GM21381 (cell line): ENCODE data around the gene SCAPER.

ENCODE experiments used
- ATAC-seq: cut with Tn5 transposase; IDR thresholded peaks from one replicate; pipeline ENCODE4 v1.9.1; 2021; ENCODE audit warnings: mild to moderate bottlenecking, moderate library complexity; ENCODE audit not compliant: unreplicated experiment

SCAPER gene

GRCh38 chr15:76376029-76376428 is 529.1 kb downstream of the SCAPER start:
- ATAC-seq: no peak

- no peak for ATAC-seq
Observed at GRCh38 chr15:76368122-76368621, 537.0 kb downstream of the SCAPER start.

DNA sequence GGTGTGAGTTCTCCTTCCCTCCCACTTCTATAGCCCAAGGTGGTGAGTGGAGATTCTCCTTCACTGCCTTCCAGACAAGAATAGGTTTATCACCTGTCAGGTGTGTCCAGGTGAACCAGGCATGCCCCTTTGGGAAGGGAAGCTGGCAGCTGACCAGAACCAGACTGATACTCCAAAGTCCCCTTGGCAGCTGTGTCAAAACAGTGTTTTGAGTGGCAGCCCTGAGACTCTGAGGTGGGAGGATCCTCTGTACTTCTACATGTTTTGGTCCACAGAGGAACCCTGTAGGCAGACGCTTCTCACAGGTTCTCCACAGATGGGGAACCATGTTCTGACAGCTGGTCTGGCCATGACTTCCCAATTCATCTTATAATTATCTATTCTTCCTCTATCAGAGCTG is 538.4 kb downstream of the SCAPER start:
- ATAC-seq: no peak

DNA sequence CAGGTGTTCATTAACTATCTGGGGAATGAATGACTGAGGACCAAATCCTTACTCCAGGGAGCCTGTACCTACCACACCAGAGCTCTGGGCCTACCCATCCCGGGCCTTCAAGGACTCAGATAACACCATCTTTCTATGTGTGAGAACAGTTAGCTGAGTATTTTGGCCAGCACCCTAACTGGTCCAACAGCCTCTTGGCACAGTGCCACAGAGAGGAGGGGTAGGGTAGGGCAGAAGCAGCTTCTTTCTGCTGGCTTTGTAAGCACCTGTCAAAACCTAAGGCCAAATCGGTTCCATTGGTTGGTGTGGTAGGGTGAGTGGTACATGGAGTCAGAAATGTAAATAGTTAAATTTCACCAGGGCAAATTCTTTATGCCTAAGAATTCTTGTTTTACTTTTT is 541.9 kb downstream of the SCAPER start:
- no peak for ATAC-seq

DNA sequence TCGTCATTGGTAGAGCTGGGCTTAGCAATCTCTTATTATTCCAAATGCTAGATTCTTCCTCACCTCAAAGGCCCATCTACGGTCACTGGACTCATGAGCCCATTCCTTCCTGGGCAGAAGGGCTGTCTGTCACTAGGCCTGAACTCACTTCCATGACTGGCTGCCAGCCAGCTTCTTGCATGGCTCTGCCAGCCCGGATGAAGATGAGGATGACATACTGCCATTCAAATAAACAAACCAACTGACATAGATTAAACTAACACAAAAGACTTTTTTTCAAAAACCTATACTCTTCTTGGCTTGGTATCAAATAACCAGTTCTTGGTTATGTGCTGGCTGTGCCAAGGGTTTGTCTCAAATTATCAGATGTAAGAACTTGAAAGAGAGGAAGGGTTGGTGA is 544.7 kb downstream of the SCAPER start:
- ATAC-seq: no peak

GRCh38 chr15:76359152-76359551 is 546.0 kb downstream of the SCAPER start:
- no peak for ATAC-seq

- ATAC-seq: no peak
Observed at GRCh38 chr15:76358453-76358852, 546.7 kb downstream of the SCAPER start.

GRCh38 chr15:76354823-76355440 is 550.2 kb downstream of the SCAPER start:
- no peak for ATAC-seq

DNA sequence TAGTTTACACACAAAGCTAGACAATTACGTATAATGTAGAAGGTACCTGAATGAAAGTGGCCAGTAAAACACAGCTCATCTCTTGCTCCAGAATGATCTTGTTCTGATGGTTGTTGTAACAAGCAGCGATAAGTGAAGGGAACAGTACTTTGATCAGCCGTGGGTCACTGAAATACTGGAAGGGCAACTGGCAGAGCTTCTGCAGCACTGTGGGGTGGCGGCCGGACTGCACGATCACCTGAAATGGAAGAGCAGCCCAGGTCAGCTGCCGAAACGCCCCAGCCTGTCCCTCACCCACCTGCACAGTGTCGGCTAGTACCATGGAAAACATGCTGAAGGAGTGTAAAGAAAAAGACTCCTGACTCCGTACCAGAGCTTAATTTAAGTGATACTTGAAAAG is 551.2 kb downstream of the SCAPER start:
- ATAC-seq: no peak

- ATAC-seq: no peak
Observed at GRCh38 chr15:76353023-76353577, 552.0 kb downstream of the SCAPER start.

- ATAC-seq: no peak
Observed at GRCh38 chr15:76349301-76350070, 555.7 kb downstream of the SCAPER start.

DNA sequence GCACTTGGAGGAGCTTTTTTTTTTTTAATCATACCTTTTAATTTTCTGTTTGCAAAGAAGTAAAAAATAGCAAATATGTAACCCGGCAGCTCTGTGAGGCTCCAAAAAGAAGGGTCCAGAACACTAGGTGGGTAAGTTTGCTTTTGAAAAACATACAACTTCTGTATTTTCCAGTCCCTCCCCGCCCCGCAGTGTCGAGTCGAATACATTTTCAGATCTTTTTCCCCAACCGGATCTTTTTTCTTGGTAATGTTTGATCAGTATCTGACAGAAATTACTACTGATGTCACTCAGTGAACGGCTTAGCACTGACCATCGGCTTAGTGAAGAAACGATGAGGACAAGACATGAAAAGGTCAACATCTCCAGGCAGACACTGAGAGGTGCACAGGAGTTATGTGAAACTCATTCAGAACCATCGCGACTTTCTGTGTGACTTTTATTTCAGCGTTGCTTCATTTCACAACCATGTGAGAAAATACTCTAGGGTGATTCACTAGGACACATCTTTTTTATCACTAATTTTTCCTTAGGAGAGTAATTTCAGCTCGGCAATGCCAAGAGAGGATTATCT is 557.6 kb downstream of the SCAPER start:
- ATAC-seq: no peak

DNA sequence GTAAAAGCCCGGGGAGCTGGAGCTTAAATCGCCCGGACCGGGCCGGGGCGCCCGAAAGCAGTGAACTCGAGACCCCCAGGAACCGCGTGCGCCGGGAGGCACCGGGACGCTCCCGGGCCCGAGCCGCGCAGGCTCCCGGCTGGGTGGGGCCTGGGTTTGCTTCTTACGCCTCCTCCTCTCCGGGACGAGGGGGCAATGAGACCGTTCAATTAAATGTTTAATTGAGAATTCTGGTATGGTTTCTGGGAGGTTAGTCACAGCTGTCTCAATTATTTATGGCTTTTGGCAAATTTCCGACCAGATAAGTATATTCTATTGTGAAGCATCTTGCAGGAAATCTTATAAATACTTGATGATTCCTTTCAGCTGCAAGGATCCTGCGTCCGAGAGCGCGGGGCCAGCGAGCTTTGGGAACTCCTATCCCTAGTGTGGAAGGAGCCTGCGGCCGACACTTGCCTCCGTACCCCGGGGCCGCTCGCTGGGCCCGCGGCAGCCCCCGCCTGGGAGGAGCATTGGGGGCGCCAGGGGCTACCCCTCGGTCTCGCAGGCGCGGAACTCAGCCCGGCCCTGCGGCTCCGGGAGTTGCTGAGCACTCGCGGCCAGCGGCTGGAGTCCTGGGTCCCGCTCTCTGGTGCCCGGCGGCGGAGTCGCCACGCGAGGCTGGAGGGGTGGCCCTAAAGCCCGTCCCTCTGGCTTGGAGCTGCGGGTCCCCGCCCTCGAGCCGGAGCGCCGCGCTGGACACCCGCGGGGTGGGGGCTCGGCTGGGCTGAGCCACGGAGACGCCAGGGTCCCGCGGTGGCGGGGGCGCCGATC is 558.3 kb downstream of the SCAPER start:
- no peak for ATAC-seq

GRCh38 chr15:76345880-76346668 is 559.1 kb downstream of the SCAPER start:
- no peak for ATAC-seq

- no peak for ATAC-seq
Observed at GRCh38 chr15:76345583-76345879, 559.6 kb downstream of the SCAPER start.

DNA sequence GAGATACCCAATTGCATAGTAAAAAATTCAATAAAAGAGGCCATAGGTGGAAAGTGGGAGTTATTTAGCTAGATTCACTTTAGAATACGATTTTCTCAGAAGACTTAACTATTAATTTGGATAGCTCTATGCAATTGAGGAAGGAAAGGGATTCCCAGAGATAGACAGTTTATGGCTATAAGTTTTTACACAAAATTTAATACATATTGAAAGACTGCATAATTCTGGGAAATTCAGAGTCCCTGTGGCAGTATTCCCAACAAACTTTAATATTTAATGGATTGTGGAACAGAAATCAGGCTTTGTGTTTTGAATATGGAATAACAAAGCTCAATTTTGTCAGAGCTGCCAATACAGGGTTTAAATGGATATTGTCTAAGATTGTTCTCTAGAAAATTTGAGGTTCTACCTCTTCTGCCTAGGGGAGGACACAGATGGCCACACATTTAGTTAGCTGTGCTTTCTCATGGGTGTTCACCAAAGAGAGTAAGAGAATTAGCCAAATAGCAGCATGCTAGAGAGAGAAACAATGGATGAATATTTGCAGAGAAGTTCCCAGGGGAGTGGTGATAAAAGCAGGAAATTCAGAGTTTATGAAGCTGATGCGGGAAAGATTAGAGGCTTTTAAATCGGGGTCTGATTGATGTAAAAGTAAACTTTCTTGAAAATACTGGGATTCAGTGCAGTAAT is 560.1 kb downstream of the SCAPER start:
- ATAC-seq: no peak

- ATAC-seq: no peak
Observed at GRCh38 chr15:76343313-76343996, 561.7 kb downstream of the SCAPER start.

DNA sequence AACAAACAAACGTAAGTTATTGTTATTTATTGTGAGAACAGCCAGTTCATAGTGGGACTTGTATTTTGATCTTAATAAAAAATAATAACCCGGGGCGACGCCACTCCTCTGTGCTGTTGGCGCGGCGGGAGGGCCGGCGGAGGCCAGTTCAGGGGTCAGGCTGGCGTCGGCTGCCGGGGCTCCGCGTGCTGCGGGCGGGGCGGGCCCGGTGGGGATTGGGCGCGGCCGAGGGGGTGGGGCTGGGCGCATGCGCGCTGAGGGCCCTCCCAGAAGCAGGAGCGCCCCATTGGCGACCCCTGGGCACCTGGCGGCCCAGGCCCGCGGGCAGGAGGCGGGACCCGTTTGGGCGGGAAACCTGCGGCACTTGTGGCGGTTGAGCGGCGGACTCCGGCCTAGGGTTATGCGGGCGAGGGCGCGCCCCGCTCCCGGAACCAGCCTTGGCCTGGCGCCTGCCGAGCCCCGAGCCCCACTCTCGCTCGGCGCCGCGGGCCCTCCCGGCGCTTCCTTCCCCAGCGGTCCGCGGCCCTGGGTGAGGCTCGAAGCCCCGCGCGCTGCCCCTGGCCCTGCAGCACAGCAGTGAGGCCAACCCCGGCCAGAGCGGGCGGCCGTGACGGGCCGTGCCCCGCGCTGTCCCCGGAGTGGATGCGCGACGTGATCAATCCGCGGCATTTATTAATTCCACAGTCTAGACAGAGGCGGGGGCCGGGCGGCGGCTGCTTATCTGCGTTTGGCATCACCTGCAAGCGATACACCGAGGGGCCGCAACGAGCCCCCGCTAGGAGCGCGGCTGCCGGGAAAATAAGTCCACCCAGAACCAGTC is 562.5 kb downstream of the SCAPER start:
- no peak for ATAC-seq

DNA sequence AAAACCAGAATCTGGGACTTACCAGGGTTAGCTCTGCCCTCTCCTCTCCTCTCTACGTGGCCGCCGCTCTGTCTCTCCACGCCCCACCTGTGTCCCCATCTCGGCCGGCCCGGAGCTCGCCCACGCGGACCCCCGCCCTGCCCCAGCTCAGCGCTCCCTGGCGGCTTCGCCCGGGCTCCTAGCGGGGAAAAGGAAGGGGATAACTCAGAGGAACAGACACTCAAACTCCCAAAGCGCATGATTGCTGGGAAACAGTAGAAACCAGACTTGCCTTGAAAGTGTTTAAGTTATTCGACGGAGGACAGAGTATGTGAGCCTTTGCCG is 563.1 kb downstream of the SCAPER start:
- no peak for ATAC-seq
